ENCODE data around the gene PRODH2. TPM values are rescaled to one million over a fixed set of nuclear protein-coding genes. Genes with fewer than 3 reads are reported as not detected.

Gene PRODH2, protein sequence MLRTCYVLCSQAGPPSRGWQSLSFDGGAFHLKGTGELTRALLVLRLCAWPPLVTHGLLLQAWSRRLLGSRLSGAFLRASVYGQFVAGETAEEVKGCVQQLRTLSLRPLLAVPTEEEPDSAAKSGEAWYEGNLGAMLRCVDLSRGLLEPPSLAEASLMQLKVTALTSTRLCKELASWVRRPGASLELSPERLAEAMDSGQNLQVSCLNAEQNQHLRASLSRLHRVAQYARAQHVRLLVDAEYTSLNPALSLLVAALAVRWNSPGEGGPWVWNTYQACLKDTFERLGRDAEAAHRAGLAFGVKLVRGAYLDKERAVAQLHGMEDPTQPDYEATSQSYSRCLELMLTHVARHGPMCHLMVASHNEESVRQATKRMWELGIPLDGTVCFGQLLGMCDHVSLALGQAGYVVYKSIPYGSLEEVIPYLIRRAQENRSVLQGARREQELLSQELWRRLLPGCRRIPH
- total RNA-seq (not detected), total RNA-seq (0 reads per million in 2 donors)

- ATAC-seq, result no peak
- H3K4me1 Mint-ChIP-seq, result peaks cover 2% of the 10 kb centered on the region
- H3K36me3 Mint-ChIP-seq (ENCODE audit: low read depth), result no peaks in the 10 kb centered on the region
- H3K9me3 ChIP-seq (ENCODE audit: control insufficient read depth, low read length, poor library complexity, severe bottlenecking), result no peaks in the 10 kb centered on the region
- H3K4me3 Mint-ChIP-seq, result no peak within 1 kb of the TSS
- H3K27me3 Mint-ChIP-seq, result peaks cover 46% of the 10 kb centered on the region
- no peak within 1 kb of the TSS for H3K27ac Mint-ChIP-seq
- no peak for DNase-seq
These were observed at the start of gene PRODH2 for GRCh38 chr19:35812220-35813042. Gene PRODH2, minus strand, starts transcription at chr19:35812845. Its CDS starts 40 bp downstream, at chr19:35812805.

DNA sequence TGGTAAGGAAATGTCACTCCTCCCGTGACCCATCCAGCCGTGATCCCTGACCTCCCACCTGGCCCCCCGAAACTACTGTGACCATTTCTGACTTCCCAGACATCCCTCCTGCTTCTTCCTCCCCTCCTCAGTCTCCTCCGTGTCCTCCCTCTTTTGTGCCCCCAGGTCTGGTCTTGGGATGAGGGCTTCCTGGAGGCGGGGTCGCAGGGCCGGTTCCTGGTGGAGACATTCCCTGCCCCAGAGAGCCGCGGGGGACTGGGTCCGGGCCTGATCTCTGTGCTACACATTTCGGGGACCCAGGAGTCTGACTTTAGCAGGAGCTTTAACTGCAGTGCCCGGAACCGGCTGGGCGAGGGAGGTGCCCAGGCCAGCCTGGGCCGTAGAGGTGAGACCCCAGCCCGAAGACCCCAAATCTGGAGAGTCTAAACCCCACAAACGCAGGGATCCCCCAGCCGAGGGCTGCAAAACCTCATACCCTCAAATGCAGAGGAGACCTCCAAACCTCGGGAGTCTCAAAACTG is 49.1 kb upstream of the PRODH2 start:
- Mint-ChIP-seq H3K36me3 (ENCODE audit: low read depth) (peaks cover 9% of the 10 kb centered on the region), H3K27ac (no peak overlapping the region), H3K4me1 (peaks cover 8% of the 10 kb centered on the region), H3K4me3 (no peak overlapping the region), H3K27me3 (peaks cover 76% of the 10 kb centered on the region)
- ATAC-seq, result no peak
- no peaks in the 10 kb centered on the region for H3K9me3 ChIP-seq (ENCODE audit: control insufficient read depth, low read length, poor library complexity, severe bottlenecking)
- DNase-seq, result no peak

DNA sequence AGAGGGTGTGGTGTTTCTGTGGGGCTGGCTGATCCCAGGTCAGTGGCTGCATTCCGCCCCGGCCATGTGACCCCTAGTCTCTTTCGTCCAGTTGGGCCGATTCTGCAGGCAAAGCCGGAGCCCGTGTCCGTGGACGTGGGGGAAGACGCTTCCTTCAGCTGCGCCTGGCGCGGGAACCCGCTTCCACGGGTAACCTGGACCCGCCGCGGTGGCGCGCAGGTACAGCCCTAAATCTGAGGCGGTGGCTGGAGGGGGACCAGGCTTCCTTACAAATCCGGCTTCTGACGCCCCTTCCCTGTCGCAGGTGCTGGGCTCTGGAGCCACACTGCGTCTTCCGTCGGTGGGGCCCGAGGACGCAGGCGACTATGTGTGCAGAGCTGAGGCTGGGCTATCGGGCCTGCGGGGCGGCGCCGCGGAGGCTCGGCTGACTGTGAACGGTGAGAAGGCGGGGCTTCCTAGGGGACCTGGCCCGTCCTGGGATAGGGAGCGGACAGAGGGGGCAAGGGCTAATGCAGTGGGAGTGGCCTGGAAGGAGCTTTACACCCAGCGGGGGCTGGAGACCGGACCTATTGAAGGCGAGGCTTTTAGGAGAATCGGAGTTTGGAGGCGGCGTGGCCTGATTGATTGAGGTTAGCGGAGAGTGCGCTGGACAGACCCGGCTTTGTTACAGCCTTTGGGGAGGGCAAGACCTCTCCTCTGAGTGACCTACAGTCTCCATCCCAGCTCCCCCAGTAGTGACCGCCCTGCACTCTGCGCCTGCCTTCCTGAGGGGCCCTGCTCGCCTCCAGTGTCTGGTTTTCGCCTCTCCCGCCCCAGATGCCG is 48.4 kb upstream of the PRODH2 start:
- DNase-seq, result no peak
- Mint-ChIP-seq H3K36me3 (ENCODE audit: low read depth) (peaks cover 9% of the 10 kb centered on the region), H3K27me3 (peaks cover 69% of the 10 kb centered on the region), H3K27ac (no peak overlapping the region), H3K4me3 (no peak overlapping the region), H3K4me1 (peaks cover 8% of the 10 kb centered on the region)
- no peak for ATAC-seq
- H3K9me3 ChIP-seq (ENCODE audit: control insufficient read depth, low read length, poor library complexity, severe bottlenecking), result no peaks in the 10 kb centered on the region

GRCh38 chr19:35860436-35860817 is 47.8 kb upstream of the PRODH2 start:
- Mint-ChIP-seq H3K27me3 (peaks cover 67% of the 10 kb centered on the region), H3K4me3 (no peak overlapping the region), H3K27ac (no peak overlapping the region), H3K36me3 (ENCODE audit: low read depth) (peaks cover 4% of the 10 kb centered on the region), H3K4me1 (peaks cover 8% of the 10 kb centered on the region)
- no peak for ATAC-seq
- no peak for DNase-seq
- no peaks in the 10 kb centered on the region for H3K9me3 ChIP-seq (ENCODE audit: control insufficient read depth, low read length, poor library complexity, severe bottlenecking)

DNA sequence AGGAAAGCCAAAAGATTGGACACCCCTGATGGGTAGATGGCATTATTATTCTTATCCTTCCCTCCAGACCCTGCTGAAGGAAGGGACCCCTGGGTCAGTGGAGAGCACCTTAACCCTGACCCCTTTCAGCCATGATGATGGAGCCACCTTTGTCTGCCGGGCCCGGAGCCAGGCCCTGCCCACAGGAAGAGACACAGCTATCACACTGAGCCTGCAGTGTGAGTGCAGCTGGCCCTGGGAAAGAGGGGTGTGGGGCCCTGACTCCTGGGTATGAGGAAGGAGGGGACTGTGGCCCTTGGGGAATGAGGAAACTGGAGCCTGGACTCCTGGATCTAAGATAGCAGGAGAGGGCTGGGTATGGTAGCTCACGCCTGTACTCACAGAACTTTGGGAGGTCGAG is 46.8 kb upstream of the PRODH2 start:
- H3K27ac Mint-ChIP-seq, result no peak overlapping the region
- DNase-seq (no peak), ATAC-seq (no peak)
- peaks cover 8% of the 10 kb centered on the region for H3K4me1 Mint-ChIP-seq
- peaks cover 70% of the 10 kb centered on the region for H3K27me3 Mint-ChIP-seq
- H3K4me3 Mint-ChIP-seq, result no peak overlapping the region
- H3K36me3 Mint-ChIP-seq (ENCODE audit: low read depth), result peaks cover 5% of the 10 kb centered on the region
- no peaks in the 10 kb centered on the region for H3K9me3 ChIP-seq (ENCODE audit: control insufficient read depth, low read length, poor library complexity, severe bottlenecking)

DNA sequence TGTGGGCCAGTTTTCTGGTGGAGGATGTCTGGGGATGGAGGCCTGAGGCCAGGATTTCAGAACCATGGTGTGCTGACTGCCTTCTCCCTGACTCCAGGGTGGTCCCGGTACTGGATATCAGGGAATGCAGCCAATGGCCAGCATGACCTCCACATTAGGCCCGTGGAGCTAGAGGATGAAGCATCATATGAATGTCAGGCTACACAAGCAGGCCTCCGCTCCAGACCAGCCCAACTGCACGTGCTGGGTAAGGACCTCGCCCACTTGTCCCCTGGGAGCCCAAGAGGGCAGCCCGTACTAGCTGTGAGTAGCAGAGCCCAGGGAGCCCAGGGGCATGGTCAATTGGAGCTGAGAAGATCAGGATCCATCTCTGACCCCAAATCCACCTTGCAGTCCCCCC is 45.7 kb upstream of the PRODH2 start:
- Mint-ChIP-seq H3K27me3 (peaks cover 70% of the 10 kb centered on the region), H3K4me3 (peak overlapping the region; percentile 89), H3K36me3 (ENCODE audit: low read depth) (peaks cover 6% of the 10 kb centered on the region), H3K27ac (no peak overlapping the region), H3K4me1 (peaks cover 9% of the 10 kb centered on the region)
- no peak for DNase-seq
- no peak for ATAC-seq
- H3K9me3 ChIP-seq (ENCODE audit: control insufficient read depth, low read length, poor library complexity, severe bottlenecking), result no peaks in the 10 kb centered on the region

- Mint-ChIP-seq H3K36me3 (ENCODE audit: low read depth) (peaks cover 12% of the 10 kb centered on the region), H3K27ac (no peak within 1 kb of the TSS), H3K4me1 (peaks cover 15% of the 10 kb centered on the region), H3K4me3 (peak within 1 kb of the TSS; percentile 89), H3K27me3 (peaks cover 73% of the 10 kb centered on the region)
- no peaks in the 10 kb centered on the region for H3K9me3 ChIP-seq (ENCODE audit: control insufficient read depth, low read length, poor library complexity, severe bottlenecking)
- DNase-seq (no peak), ATAC-seq (peak; percentile 51)
These were observed 44.0 kb upstream of the PRODH2 start, which contains the start of gene KIRREL2 for GRCh38 chr19:35856546-35857149. Gene KIRREL2, plus strand, starts transcription at chr19:35856911. Its CDS starts 209 bp downstream, at chr19:35857120.

DNA sequence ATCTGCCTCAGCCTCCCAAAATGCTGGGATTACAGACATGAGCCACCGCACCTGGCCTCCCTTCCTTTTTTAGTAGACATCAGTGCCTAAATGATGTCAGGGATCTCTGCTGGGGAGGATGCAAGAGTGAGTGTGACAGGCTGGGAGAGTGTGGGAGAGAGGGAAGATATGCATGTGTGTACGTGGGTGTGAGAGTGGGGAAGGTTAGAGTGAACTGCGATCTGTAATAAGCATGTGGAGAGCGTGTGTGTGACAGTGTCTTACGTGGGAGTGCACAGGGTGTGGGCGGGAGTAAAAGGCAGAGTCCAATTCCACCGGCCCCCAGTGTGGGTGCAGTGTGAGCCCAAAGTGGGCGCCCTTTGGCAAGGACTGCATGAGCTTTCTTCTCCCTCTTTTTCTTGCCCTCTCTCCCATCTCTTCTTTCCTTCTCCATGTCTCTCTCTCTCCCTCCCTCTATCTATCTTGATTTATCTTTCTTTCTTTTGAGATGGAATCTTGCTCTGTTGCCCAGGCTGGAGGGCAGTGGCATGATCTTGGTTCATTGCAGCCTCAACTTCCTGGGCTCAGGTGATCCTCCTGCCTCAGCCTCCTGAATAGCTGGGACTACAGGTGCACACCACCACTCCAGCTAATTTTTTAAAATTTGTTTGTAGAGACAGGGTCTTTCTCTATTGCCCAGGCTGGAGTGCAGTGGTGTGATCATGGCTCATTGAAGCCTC is 40.6 kb upstream of the PRODH2 start:
- Mint-ChIP-seq H3K4me3 (no peak overlapping the region), H3K4me1 (peaks cover 16% of the 10 kb centered on the region), H3K36me3 (ENCODE audit: low read depth) (peaks cover 10% of the 10 kb centered on the region), H3K27ac (no peak overlapping the region), H3K27me3 (peaks cover 65% of the 10 kb centered on the region)
- DNase-seq (no peak), ATAC-seq (no peak)
- H3K9me3 ChIP-seq (ENCODE audit: control insufficient read depth, low read length, poor library complexity, severe bottlenecking), result no peaks in the 10 kb centered on the region

DNA sequence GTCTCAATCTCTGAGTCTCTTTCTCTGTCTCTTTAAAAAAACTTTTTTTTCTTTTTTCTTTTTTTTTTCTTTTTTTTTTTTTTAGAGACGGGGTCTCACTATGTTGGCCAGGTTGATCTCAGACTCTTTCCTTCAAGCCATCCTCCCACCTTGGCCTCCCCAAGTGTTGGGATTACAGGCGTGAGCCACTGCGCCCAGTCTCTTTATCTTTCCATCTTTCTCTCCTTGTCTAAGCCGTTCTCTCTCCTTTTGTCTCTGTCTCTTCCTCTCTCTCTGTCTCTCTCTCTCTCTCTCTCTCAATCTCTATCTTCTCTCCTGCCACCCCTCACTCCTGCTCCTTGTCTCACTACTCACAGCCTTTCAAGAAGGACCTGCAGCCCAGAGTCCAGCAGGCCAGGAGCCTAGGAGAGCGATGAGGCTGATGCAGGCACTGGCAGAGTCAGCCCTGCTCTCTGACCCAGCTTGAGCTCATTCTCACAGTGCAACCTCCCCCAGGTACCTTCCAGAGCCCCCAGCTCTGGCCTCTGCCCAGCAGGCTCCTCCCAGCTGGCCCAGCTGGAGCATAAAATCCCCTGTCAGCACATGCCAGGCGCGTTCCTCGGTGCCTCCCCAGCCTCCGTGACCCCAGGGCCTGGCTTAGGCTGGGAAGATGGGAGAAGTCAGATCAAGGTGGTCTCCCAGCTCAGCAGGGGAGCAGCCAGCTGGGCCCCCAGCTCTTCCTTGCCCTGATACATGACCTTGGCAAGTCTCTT is 39.6 kb upstream of the PRODH2 start, which contains the start of gene NPHS1:
TSS of gene NPHS1 (minus strand) at position 476 of the 752 bp plus-strand sequence. CDS start 667 bp downstream, outside the sequence.
- Mint-ChIP-seq H3K36me3 (ENCODE audit: low read depth) (peaks cover 10% of the 10 kb centered on the region), H3K27ac (no peak within 1 kb of the TSS), H3K27me3 (peaks cover 62% of the 10 kb centered on the region), H3K4me1 (peaks cover 14% of the 10 kb centered on the region), H3K4me3 (no peak within 1 kb of the TSS)
- ATAC-seq, result no peak
- H3K9me3 ChIP-seq (ENCODE audit: control insufficient read depth, low read length, poor library complexity, severe bottlenecking), result no peaks in the 10 kb centered on the region
- DNase-seq, result no peak

DNA sequence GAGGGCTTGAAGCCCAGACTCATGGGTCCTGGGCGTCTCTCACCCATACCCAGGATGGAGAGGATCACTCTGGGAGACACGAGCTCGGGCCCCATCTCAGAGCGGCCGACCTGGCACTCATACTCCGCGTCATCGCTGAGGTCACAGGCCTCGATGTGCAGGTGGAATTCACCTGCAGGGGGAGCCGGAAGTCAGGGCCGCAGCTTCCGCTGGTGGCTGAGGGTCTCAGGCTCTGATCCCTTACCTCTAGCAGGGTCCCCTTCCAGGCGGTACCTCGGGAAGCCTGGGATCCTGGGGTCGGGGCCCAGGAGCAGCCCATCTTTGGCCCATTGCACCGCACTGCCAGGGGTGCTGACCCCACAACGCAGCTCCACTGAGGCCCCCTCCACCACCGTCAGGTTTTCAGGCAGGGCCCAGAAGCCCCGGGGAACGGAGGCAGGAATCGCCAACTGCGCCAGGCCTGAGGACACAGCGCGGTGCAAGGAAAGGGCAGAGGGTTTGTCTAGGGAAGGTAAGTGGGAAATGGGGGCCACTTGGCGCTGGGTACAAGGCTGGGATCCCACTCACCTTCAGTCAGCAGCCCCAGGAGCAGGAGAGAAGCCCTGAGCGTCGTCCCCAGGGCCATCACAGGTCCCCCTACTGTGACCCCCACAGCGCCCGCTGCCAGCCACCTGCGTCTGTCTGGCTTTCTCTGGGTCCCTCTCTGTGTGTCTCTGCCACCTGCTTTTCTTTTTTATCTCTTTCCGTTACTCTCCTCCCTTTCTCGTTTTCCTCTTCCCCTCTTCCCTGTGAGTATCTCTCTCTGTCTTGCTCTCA is 38.8 kb upstream of the PRODH2 start:
- peak overlapping the region; percentile 8 for H3K27ac Mint-ChIP-seq
- peaks cover 13% of the 10 kb centered on the region for H3K4me1 Mint-ChIP-seq
- peaks cover 10% of the 10 kb centered on the region for H3K36me3 Mint-ChIP-seq (ENCODE audit: low read depth)
- H3K4me3 Mint-ChIP-seq, result no peak overlapping the region
- peak; percentile 46 for ATAC-seq
- H3K27me3 Mint-ChIP-seq, result peaks cover 67% of the 10 kb centered on the region
- H3K9me3 ChIP-seq (ENCODE audit: control insufficient read depth, low read length, poor library complexity, severe bottlenecking), result no peaks in the 10 kb centered on the region
- no peak for DNase-seq
